Glomerular visceral epithelial cell (primary cell): Measurements from ENCODE around the gene DNAJB2.
A peak's percentile ranks its signal among the peaks of the same experiment; 100 is the strongest.
"Not testable (repeated sequence)": the region's sequence is repeated elsewhere in the genome, so short reads cannot be mapped to it uniquely, and the experiment has no call there.

Experiments
- DNase-seq: peaks from one replicate; pipeline ENCODE4 v3.0.0-alpha.2; 2016; ENCODE audit errors: extremely low spot score

DNAJB2 gene

DNA sequence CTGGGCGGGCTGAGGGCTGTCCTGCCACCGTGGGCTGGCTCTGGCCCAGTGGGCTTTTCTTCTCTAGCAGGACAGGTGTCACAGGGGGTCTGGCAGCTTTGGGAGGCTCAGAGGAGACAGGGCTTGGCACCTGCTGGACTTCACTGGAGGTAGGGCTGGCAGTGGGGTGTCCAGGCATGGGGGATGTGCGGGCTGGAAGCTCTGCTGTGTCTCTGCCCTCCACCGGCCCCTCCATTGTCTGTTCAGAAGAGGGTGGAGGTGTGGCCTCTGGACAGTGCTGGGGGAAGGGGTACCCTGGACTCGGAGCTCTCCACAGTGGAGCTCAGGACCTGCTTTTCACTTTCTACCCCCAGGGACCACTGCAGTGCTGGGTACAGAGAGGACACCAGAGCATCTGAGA lies 20.9 kb downstream of the DNAJB2 start:
- no peak for DNase-seq

DNA sequence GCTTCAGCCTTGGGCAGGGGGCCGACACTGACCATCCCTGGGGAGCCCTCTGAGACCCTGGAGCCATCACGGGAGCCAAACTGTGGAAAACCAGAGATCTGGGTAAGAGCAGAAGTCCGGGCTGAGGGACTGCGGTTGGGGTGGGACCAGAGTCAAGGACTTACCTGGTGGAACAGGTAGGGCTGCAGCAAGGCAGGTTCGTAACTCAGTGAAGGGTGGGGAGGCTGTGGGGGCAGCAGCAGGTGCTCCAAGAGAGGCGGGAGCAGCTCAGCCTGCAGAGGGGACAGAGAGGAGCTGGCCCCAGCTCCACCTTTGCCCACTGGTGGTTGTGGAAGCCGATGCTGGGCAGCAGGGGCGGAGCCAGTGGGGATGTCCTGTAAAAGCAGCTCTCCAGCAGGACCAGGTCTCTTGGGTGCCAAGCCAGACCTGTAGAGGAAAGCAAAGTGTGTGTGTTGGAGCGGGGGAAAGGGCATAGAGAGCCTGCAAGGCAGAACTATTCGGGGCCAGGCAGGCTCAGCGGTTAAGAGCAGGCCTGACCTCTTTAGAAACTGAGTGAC lies 23.3 kb downstream of the DNAJB2 start:
- DNase-seq = no peak

DNA sequence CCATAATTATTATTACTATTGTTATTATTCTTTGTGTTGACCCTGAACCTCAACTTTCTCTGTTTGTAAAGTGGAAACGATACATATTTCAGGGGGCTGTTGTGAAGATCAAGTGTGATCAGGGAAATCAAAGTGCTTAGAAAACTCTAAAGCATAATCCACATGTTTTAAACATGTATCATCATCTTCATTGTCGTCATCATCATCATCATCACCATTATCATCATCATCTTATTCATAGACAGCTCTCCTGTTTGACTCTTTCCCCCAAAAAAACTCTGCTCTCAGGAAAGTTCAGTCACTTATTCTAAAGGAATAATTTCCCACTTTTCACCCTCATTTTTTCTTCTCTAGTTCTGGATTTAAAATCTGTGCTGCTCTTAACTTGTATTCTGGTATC lies 25.1 kb downstream of the DNAJB2 start:
- no peak for DNase-seq

DNA sequence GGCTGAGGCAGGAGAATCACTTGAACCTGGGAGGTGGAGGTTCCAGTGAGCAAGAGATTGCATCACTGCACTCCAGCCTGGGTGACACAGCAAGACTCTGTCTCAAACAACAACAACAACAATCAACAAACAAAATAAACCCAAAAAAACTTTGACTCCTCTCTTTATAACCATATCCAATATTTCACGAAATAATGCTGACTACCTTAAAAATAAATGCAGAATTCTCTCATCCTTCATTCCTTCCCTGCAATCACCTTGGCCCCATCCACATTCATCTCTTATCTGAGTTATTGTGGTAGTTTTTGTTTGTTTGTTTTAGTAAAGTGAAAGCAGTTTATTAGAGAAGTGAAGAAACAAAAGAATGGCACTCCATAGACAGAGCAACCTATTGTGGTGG lies 26.9 kb downstream of the DNAJB2 start:
- no peak for DNase-seq

DNA sequence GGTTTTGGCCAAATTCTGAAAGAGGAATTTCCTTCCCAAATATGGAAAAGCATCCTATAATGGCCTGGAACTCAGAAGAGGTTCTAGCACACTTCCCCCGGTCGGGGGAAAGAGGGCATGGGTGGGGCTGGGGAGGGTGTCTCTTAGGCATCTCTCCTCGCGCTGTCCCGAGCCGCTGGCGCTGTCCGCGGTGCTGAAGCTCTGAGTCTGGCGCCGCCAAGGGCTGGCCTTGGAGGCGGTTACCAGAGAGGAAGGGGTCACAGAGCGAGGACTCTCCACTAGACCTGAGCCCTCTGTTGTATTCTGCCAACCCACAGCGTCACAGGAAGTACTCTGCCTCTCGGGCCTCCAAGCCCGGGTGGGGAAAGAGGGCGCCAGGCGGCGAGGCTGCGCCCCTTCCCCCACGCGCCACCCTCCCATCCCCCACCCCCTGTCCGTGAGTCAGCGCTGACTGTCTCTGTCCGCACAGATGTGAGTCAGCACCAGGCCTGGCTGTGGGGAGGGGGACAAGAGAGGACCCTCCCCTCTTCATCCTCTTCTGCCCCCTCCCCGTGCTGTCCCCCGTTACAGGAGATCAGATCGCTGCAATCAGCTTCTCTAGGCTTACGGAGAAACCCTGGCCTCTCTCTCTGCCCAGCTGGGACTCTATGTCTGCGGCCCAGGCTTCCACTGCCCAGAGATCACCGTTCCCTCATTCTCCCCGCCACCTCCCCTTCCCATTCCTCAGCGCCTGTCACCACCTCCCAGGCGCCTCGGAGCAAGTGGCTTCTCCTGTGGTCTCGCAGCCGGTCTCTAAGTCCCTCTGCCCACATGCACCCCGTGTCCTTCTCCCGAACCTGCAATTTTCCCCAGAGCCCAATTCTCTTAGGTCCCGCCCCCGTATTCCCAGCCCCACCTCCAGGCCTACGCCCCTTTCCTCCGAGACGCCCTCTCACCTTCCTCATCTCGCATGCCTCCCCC lies 29.3 kb downstream of the DNAJB2 start:
- DNase-seq = peak; percentile 67

DNA sequence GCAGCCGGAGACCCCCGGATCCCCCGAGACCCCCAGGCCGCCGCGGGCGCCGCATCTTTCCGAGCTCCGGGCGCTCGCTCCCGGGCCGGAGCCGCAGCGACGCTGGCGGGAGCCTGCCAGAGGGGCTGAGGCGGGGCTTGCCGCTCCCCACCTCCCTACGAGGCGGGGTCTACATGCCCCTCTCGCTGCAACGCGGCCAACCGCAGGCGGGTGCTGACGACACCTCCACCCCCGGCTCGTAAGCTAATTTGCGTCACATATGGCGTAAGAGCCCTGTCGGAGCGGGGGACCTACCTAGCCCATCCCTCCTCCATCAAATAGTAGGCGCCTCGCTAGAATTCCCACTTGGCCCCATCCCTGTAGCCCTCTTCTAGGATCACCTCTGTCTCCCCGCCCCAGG lies 30.1 kb downstream of the DNAJB2 start, which contains the start of gene PTPRN:
Gene PTPRN (minus strand): TSS at position 124 of the 400 bp plus-strand sequence. CDS start 69 bp downstream, at position 55.
- DNase-seq = no peak

DNA sequence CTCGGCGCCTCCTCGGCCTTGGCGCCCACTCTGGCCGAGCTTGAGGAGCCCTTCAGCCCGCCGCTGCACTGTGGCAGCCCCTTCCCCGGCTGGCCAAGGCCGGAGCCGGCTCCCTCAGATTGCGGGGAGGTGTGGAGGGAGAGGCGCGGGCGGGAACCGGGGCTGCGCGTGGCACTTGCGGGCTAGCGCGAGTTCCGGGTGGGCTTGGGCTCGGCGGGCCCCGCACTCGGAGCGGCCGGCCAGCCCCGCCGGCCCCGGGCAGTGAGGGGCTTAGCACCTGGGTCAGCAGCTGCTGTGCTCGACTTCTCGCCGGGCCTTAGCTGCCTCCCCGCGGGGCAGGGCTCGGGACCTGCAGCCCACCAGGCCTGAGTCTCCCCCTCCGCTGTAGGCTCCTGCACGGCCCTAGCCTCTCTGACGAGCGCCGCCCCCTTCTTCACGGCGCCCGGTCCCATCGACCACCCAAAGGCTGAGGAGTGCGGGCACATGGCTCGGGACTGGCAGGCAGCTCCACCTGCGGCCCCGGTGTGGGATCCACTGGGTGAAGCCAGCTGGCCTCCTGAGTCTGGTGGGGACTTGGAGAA lies 33.6 kb downstream of the DNAJB2 start:
- DNase-seq = not testable (repeated sequence)

DNA sequence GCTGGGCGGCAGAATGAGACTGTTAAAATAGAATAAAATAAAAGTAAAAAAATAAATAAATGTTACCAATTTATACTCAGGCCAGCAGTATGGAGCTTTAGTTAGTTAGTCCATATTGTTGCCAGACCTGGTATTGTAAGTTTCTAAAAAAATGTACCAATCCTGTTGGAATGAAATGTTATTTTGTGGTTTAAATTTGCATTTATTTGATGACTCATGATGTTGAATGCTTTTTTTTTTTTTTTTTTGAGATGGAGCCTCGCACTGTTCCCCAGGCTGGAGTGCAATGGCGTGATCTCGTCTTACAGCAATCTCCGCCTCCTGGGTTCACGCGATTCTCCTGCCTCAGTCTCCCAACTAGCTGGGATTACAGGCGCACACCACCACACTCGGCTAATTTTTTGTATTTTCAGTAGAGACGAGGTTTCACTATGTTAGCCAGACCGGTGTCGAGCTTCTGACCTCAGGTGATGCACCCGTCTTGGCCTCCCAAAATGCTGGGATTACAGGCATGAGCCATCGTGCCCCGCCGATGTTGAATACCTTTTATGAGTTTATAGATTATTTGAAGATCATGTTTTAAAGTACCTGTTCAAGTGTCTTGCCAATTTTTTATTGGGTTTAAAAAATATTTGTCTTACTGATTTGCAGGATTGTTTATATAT lies 35.8 kb downstream of the DNAJB2 start:
- DNase-seq = no peak

DNA sequence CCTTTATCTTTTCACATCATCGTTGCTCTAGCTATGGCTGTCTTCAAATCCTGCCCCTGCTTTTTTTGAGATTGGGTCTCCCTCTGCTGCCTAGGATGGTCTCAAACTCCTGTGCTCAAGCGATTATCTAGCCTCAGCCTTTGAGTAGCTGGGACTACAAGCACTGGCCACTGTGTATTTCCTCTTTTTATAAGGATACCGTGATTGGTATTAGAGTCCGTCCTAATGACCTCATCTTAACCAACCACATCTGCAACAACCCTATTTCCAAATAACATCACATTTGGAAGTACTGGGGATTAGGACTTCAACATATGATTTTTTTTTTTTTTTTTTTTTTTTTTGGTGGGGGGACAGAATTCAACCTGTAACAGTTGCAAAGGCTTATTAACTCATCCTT lies 44.3 kb downstream of the DNAJB2 start:
- no peak for DNase-seq

DNA sequence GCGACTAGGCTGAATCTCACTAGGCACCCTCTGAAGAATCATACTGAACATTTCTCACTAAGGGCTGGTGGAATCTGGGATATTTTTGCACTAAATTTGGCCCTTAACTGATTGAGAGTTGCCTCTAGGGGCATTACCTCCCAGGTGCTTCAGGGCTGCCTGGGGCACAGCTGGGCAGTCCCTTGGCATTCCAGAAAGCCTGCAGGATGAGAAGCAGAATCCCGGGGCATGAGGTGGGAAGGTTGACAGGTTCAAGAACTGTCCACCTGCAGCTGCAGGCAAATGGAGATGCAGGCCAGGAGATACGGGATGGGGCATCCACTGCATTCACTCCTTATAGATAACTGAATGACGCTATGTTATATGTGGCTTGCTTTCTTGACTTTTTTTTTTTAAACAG lies 46.0 kb downstream of the DNAJB2 start:
- DNase-seq = no peak

DNA sequence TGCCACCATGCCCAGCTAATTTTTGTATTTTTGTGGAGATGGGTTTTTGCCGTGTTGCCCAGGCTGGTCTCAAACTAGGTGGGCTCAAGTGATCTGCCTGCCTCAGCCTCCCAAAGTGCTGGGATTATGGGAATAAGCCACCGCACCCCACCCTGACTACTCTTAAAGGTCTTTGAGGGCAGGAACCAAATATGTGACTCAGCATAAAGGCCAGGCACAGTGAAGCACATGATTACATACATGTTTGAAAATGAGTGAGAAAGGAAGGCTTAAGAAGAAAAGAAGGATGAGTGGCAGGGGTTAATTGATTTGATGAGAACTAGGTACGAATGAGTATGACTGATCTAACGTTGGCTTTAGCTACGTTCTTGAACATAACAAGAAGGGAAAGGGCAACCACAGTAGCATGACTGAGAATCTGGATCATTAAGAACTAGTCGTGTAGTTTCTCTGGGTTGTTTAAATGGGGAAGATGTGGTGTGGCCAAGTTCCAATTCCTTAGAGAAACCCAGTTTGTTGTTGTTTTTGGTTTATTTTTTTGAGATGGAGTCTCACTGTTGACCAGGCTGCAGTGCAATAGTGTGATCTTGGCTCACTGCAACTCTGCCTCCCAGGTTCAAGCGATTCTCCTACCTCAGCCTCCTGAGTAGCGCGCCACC lies 46.6 kb downstream of the DNAJB2 start:
- DNase-seq = no peak

DNA sequence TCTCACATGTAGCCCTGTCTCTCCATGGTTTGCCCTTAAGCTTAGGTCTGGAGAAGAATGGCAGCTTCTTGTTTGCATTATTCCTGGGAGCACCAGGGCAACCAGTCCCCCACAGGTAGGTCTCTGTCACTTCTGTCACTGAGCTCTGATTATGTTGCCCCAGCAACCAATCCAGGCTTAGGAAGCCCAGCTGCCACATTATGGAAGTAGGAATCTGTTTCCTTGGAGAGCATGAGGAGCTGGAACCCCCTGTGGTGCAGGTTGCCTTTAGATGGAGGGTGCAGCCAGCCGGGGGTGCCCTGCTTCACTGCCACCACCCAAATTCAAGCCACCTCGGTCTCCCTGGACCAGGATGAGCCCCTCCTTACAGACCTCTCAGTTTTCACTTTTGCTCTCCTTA lies 48.6 kb downstream of the DNAJB2 start:
- no peak for DNase-seq

DNA sequence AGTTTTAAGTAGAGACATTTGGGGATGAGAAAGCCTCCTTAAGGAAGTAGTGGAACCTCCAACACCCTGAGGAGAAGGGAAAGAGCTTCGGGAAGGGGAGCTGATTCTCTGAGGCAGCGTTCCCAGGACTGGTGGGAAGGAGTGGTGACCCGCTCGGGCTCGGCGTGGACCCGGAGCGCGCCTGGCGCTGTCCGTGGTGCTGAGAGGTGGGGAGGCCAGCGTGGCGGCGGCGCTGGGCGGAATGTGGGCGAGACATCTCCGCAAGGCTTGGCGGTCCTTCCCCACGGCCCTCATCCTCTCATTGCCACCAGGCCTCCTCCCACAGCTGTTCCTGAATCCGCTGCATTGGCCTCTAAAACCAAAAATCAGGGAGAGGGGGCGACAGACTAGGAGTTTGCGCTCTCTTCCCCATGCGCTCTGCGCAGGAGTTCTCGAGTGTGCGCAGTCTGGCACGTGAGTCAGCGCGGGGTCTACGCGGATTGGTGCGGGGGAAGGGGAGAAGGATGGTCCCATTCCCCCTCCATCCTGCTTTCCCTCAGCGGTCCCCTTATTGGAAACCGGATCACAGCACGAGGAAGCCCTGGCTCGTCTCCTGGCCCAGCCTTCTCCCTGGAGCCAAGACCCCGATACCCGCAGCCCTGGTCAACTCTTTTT lies 52.5 kb downstream of the DNAJB2 start:
- DNase-seq = no peak

DNA sequence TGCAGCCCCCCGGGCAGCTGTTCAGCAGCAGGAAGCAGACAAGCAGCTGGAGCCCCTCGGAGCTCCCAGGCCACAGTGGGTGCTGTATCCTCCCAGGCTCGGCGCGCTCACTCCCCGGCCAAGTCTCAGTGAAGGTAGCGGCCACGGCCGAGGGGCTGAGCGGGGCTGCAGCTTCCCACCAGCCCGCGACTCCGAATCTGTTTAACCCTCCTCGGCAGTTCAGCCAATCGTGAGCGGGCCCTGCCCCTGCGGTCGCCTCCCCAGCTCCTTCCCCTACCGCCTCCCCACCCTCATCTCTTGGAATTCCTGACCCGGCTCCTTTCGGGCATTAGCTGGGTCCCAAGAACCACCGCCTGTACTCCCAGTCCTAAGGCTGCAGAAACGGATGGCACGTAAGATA lies 53.4 kb downstream of the DNAJB2 start, which contains the start of gene RESP18:
Gene RESP18 (minus strand): TSS at position 203 of the 400 bp plus-strand sequence.
- no peak for DNase-seq

DNA sequence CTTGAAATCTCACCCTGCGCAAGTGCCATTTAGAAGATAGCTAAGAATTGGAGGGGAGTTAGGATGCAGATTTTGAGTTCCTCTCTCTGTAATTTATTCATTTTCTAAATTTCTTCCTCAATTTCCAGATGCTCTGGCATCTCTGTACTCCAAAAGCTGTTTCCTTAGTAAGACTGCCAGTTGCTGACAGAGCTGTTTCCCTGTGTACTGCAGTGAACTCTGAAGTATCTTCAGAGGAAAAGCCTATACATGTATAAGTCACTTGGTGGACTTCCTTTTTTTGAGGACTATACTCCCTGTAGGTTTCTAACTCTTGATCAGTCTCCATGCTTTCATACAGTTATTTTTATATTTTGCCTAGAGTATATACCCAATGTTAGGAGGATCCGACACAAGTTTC lies 54.9 kb downstream of the DNAJB2 start:
- no peak for DNase-seq

DNA sequence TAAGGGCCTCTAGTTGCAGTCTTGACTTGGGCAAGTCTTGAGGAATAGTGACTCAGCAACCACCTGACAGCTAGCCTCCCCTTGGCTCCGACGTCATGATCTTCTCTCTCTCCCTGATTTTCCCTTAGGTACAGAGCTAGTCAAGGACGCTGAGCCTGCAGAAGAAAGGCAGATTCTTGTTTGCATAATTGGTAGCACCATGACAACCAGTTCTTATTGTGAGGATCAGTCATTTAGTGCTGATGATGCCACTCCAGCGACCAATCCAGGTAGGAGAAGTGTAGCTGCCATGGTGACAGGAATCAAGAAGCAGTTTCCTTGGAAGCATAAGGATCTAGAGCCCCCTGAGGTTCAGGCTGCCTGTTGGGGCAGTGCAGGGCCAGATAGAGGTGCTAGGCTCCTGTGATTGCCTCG lies 56.2 kb downstream of the DNAJB2 start:
- DNase-seq = no peak
